GM19372 (cell line): ENCODE results near the gene RAD23B.

Source experiments
- ATAC-seq: cut with Tn5 transposase; IDR thresholded peaks from one replicate; pipeline ENCODE4 v1.9.1; 2021; ENCODE audit warnings: mild to moderate bottlenecking, low read depth, moderate library complexity; ENCODE audit not compliant: unreplicated experiment

Gene RAD23B

GRCh38 chr9:107363516-107364152 lies 80.6 kb downstream of the RAD23B start:
- ATAC-seq: no peak

GRCh38 chr9:107367727-107368502 lies 84.8 kb downstream of the RAD23B start:
- ATAC-seq: no peak

- ATAC-seq: no peak
Observed at GRCh38 chr9:107368696-107369095, 85.6 kb downstream of the RAD23B start.

- ATAC-seq: no peak
Observed at GRCh38 chr9:107373809-107374208, 90.7 kb downstream of the RAD23B start.

- ATAC-seq: no peak
Observed at GRCh38 chr9:107375001-107375400, 91.9 kb downstream of the RAD23B start.

- ATAC-seq: no peak
Observed at GRCh38 chr9:107375651-107376369, 92.7 kb downstream of the RAD23B start.

GRCh38 chr9:107378006-107378405 lies 94.9 kb downstream of the RAD23B start:
- ATAC-seq: no peak
